ENCODE measurements around the gene TLN1. TPM values are rescaled to one million over a fixed set of nuclear protein-coding genes. Genes with fewer than 3 reads are reported as not detected.

TLN1 gene
- total and polyA plus RNA-seq, 2 of the 8 experiments (the other 6 are each of a cell fraction or from before 2014, with no cell fraction given) = 28.1 to 90.1 TPM

GRCh38 chr9:35673132-35674024 lies 58.6 kb downstream of the TLN1 start, which contains the start of gene CA9:
Gene CA9 (plus strand): TSS chr9:35673928. CDS start chr9:35673960, 32 bp downstream.
- POLR2A ChIA-PET (ENCODE audit: partially characterized antibody) = interaction anchor here (1.6 to 7.6 kb wide), 6 partner anchors 8 to 22 kb away, joined by 5 to 63 read pairs (median 18); partner anchors contain the start of genes ARHGEF39, CCDC107, RMRP and TPM2
- Histone ChIP-seq H3K4me2 (ENCODE audit: insufficient read depth in 1 of 2, low read depth in 2 of 2, low read length in 2 of 2) (peak within 1 kb of the TSS in 1 of 2 experiments; percentile 91; a peak in 1 of 4 replicates), H2BK120ac (replicated peaks; ENCODE audit: low read depth, low read length) (no peak within 1 kb of the TSS)
- no peak for TF ChIP-seq TAF7 (optimal IDR thresholded peaks at IDR 0.05; ENCODE audit: borderline replicate concordance, low read depth, low read length)
- TF ChIP-seq GABPA (IDR thresholded peaks at IDR 0.05; ENCODE audit: borderline replicate concordance, insufficient read depth, low read length) = no peak
- TF ChIP-seq JUN (IDR thresholded peaks at IDR 0.05; ENCODE audit: low read depth, low read length) = no peak
- no peak for TF ChIP-seq KDM1A (IDR thresholded peaks at IDR 0.05; ENCODE audit: borderline replicate concordance, low read length)
- TF ChIP-seq CEBPB (IDR thresholded peaks at IDR 0.05; ENCODE audit: low read depth, low read length) = no peak
- TF ChIP-seq CREB1 (IDR thresholded peaks at IDR 0.05) = no peak
- no peak for TF ChIP-seq SUZ12 (IDR thresholded peaks at IDR 0.05; ENCODE audit: low read length)
- TF ChIP-seq RXRA (IDR thresholded peaks at IDR 0.05; ENCODE audit: insufficient read depth, low read depth, low read length) = no peak
- no peak for TF ChIP-seq CHD2 (IDR thresholded peaks at IDR 0.05; ENCODE audit: low read length)
- TF ChIP-seq RNF2 (IDR thresholded peaks at IDR 0.05; ENCODE audit: borderline replicate concordance, low read depth, low read length, missing control alignments, poor library complexity, severe bottlenecking) = no peak

More at GRCh38 chr9:35673132-35674024, 58.6 kb downstream of the TLN1 start, which contains the start of gene CA9:
- no peaks in the 10 kb centered on the region for H3K79me1 ChIP-seq (ENCODE audit: low read depth, low read length)
- CTCF ChIA-PET (ENCODE audit: partially characterized antibody) = interaction anchor here (0.6 to 6.3 kb wide), 5 partner anchors 9 to 95 kb away, joined by 3 to 77 read pairs (median 3); partner anchors contain the start of genes ARHGEF39, CCDC107 and RMRP
- H4K20me1 ChIP-seq (replicated peaks in 1 of 2; ENCODE audit: control insufficient read depth in 1 of 2, insufficient read depth in 2 of 2, low read length in 2 of 2) = no peaks in the 10 kb centered on the region
- no peak within 1 kb of the TSS for H2AFZ ChIP-seq (ENCODE audit: low read length)
- no peak within 1 kb of the TSS for H3K4me3 ChIP-seq (ENCODE audit: extremely low read depth in 1 of 4, insufficient read depth in 2 of 4, low read depth in 3 of 4, low read length in 4 of 4)
- peaks cover 0 to 3% (median 3%) of the 10 kb centered on the region in 4 experiments; a peak in 4 of 7 replicates for H3K27me3 ChIP-seq (replicated peaks in 1 of 4; ENCODE audit: control insufficient read depth in 3 of 4, extremely low read depth in 1 of 4, insufficient read depth in 3 of 4, low read length in 3 of 4)
- peaks cover 0 to 12% (median under 1%) of the 10 kb centered on the region in 4 experiments; a peak in 5 of 7 replicates for H3K4me1 ChIP-seq (replicated peaks in 1 of 4; ENCODE audit: control insufficient read depth in 3 of 4, insufficient read depth in 4 of 4, low read length in 3 of 4)
- no peak within 1 kb of the TSS for H3K4ac ChIP-seq (replicated peaks; ENCODE audit: insufficient read length, low read depth, low read length)
- H2BK15ac ChIP-seq (ENCODE audit: low read length) = peak within 1 kb of the TSS; percentile 31; the same call in 1 of the 2 replicates
- peak within 1 kb of the TSS; percentile 82; the same call in 1 of the 2 replicates for H2AK5ac ChIP-seq (ENCODE audit: low read depth, low read length)
- no peak within 1 kb of the TSS for H3K14ac ChIP-seq (ENCODE audit: insufficient read length)
- H3K36me3 ChIP-seq (ENCODE audit: control insufficient read depth in 2 of 4, insufficient read depth in 4 of 4, low read length in 3 of 4) = no peaks in the 10 kb centered on the region
- no peak within 1 kb of the TSS for H2BK12ac ChIP-seq (ENCODE audit: low read depth, low read length)
- H4K91ac ChIP-seq (replicated peaks; ENCODE audit: insufficient read length, low read length) = no peak within 1 kb of the TSS
- FAIRE-seq (no peak), DNase-seq (ENCODE audit: low read depth in 1 of 2, low spot score in 2 of 2) (no peak)
- peaks cover 2% of the 10 kb centered on the region; the same call in 1 of the 2 replicates for H3K23me2 ChIP-seq (ENCODE audit: low read depth, low read length)
- H3K27ac ChIP-seq (ENCODE audit: low read depth, low read length) = no peak within 1 kb of the TSS
- no peak within 1 kb of the TSS for H2BK5ac ChIP-seq (ENCODE audit: low read depth, low read length)
- no peak within 1 kb of the TSS for H2BK20ac ChIP-seq (ENCODE audit: low read length)
- no peaks in the 10 kb centered on the region for H3K79me2 ChIP-seq (ENCODE audit: control insufficient read depth in 1 of 2, insufficient read depth in 2 of 2, low read length in 2 of 2)
- WGBS, 2 experiments (ENCODE audit: extremely low coverage in 1 of 2, insufficient coverage in 1 of 2, insufficient read length in 1 of 2, insufficient replicate concordance in 2 of 2, low coverage in 1 of 2, low lambda C conversion rate in 2 of 2, missing lambda C conversion rate in 1 of 2) = 89% methylated on average over 8 of the region's 10 CpGs; no CpG with 5 or more reads in 1 of the 2 experiments
- no peaks in the 10 kb centered on the region for H3K9me3 ChIP-seq (ENCODE audit: insufficient read depth in 2 of 2, low read depth in 1 of 2, low read length in 1 of 2)
- no peak within 1 kb of the TSS for H3K23ac ChIP-seq (ENCODE audit: insufficient read length)
- no peak within 1 kb of the TSS; the same call in 1 of the 2 replicates for H4K8ac ChIP-seq (ENCODE audit: extremely low read depth, insufficient read depth, low read length)
- no peak within 1 kb of the TSS for H4K5ac ChIP-seq (ENCODE audit: insufficient read length, low read depth, low read length)
- H3K56ac ChIP-seq (replicated peaks; ENCODE audit: insufficient read length, low read depth, low read length) = no peak within 1 kb of the TSS
- no peak within 1 kb of the TSS for H3K9ac ChIP-seq (replicated peaks in 1 of 4; ENCODE audit: extremely low read depth in 1 of 4, low read depth in 3 of 4, low read length in 3 of 4)
- H3K18ac ChIP-seq (ENCODE audit: extremely low read depth, low read length) = no peak within 1 kb of the TSS
